BJ (cell line): ENCODE data around the gene TM4SF20. TPM values are rescaled to one million over a fixed set of nuclear protein-coding genes. Genes with fewer than 3 reads are reported as not detected.

Experiments used
- CTCF ChIA-PET: fragments of 350-600 bp; formaldehyde crosslinking; extraction: SDS; loops from one replicate; lab custom pipeline; 2021; ENCODE audit warnings: antibody characterized with exemption, inconsistent platforms; lab: Yijun Ruan, JAX
- POLR2A ChIA-PET: fragments of 300-600 bp; sonication (Branson Sonifier 250); formaldehyde crosslinking; extraction: SDS; loops from one replicate; lab custom pipeline; 2021; ENCODE audit warnings: antibody characterized with exemption; lab: Charles Lee
- DNase-seq: peaks from one replicate; pipeline ENCODE4 v3.0.0-alpha.2; 2011; ENCODE audit warnings: low read depth
- H3K27me3 ChIP-seq: 2 replicates; pipeline ENCODE4 v1.6.0; 2011; ENCODE audit warnings: low read length; ENCODE audit not compliant: control insufficient read depth, insufficient read depth
- H3K36me3 ChIP-seq: 2 replicates; pipeline ENCODE4 v1.5.1; 2011; ENCODE audit warnings: low read length; ENCODE audit not compliant: control insufficient read depth, insufficient read depth
- H3K4me3 ChIP-seq: 2 replicates; pipeline ENCODE4 v1.5.1; 2011; ENCODE audit warnings: low read depth, mild to moderate bottlenecking, control low read depth, low read length
- CTCF ChIP-seq: IDR thresholded peaks from 2 replicates; pipeline ENCODE4 v1.5.1; 2011; ENCODE audit warnings: low read depth, mild to moderate bottlenecking, control low read depth, inconsistent platforms, low read length, moderate library complexity; ENCODE audit not compliant: insufficient read depth
- polyA plus RNA-seq: library from polyadenylated mRNA; depleted of rRNA; stranded (reverse); fragments of >200 nt; gene quantifications from 2 replicates; pipeline ENCODE4 v1.2.3, GENCODE V29; 2011

TM4SF20 gene
- polyA plus RNA-seq, 1 experiment: 0.56 TPM

- H3K4me3 ChIP-seq: no peak overlapping the region
- DNase-seq: no peak
- ChIA-PET CTCF (interaction anchor here (1.1 kb wide), 1 partner anchor 21 kb away, joined by 3 read pairs; no protein-coding TSS in a partner anchor), POLR2A (no interaction called here)
- no peaks in the 10 kb centered on the region for H3K36me3 ChIP-seq
- H3K27me3 ChIP-seq: no peaks in the 10 kb centered on the region
- TF ChIP-seq CTCF: no peak
Observed at GRCh38 chr2:227416701-227417100, 37.6 kb upstream of the TM4SF20 start.

- ChIA-PET POLR2A (no interaction called here), CTCF (interaction anchor here (0.5 to 1.1 kb wide), 4 partner anchors 16 to 193 kb away, joined by 3 read pairs; no protein-coding TSS in a partner anchor)
- Histone ChIP-seq H3K36me3 (no peaks in the 10 kb centered on the region), H3K27me3 (no peaks in the 10 kb centered on the region), H3K4me3 (no peak overlapping the region)
- TF ChIP-seq CTCF: no peak
- DNase-seq: no peak
Observed at GRCh38 chr2:227415538-227416424, 36.7 kb upstream of the TM4SF20 start.

- no peak for DNase-seq
- Histone ChIP-seq H3K4me3 (no peak overlapping the region), H3K36me3 (no peaks in the 10 kb centered on the region), H3K27me3 (no peaks in the 10 kb centered on the region)
- TF ChIP-seq CTCF: no peak
- ChIA-PET POLR2A (no interaction called here), CTCF (interaction anchor here (0.5 to 1.2 kb wide), 3 partner anchors 32 to 194 kb away, joined by 3 read pairs; no protein-coding TSS in a partner anchor)
Observed at GRCh38 chr2:227414846-227415245, 35.7 kb upstream of the TM4SF20 start.

- Histone ChIP-seq H3K36me3 (no peaks in the 10 kb centered on the region), H3K4me3 (no peak overlapping the region), H3K27me3 (no peaks in the 10 kb centered on the region)
- POLR2A ChIA-PET: no interaction called here
- no peak for DNase-seq
- CTCF ChIA-PET: no interaction called here
- no peak for TF ChIP-seq CTCF
Observed at GRCh38 chr2:227413371-227413770, 34.3 kb upstream of the TM4SF20 start.

- no peak for DNase-seq
- no peak for TF ChIP-seq CTCF
- CTCF ChIA-PET: no interaction called here
- POLR2A ChIA-PET: no interaction called here
- Histone ChIP-seq H3K36me3 (no peaks in the 10 kb centered on the region), H3K4me3 (no peak overlapping the region), H3K27me3 (no peaks in the 10 kb centered on the region)
Observed at GRCh38 chr2:227412877-227413276, 33.8 kb upstream of the TM4SF20 start.
